Measurements from ENCODE around the gene TRPM3. TPM values are rescaled to one million over a fixed set of nuclear protein-coding genes. Genes with fewer than 3 reads are reported as not detected.
A peak's percentile ranks its signal among the peaks of the same experiment; 100 is the strongest.

Gene TRPM3
- total and polyA plus RNA-seq, 9 of the 15 experiments (the other 6 are each of a cell fraction or from before 2014, with no cell fraction given): 0.04 TPM; not detected in 8

DNA sequence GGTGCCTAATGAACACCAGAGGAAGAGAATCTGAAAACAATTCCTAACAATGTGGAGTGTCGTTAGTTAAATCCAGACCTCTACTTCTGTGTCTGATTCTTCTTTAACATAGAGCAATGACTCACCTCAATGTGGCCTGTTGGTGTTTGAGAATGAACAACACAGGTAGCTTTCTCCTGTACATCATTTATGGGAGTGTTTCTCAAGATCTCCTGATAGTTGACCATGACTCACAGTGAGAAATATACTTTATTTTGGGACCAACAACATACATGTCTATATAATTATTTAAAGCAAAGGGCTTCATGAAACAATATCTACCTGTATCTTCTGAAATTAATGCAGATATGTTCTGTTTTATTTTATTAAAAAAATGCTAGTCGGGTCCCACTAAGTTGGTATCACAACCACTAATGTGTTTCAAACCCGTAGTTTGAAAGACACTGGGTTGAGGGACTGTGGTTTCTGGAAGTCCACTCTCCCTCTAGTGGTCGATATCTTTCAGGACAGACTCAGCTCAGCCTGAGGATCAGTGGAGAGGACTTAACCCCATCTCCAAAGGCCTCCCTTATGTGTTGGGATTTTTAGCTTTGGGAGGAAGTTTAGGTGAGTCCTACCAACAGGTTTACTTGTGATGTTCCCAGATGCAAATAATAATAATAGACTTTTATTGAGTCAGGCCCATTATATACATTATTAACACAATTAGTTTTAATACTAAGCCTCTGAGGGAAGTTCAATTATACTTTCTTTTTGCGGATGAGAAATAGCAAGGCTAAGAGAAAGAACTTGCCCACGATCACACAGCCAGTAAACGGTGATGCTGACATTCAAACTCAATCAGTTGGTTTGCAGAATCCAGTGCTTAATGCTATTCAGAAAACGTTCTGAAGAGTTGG is 636.9 kb downstream of the TRPM3 start (continued):
- peak; percentile 34; the same call in 1 of the 2 replicates for TF ChIP-seq ZNF592 (IDR thresholded peaks at IDR 0.05)
- no peak for TF ChIP-seq YBX1 (IDR thresholded peaks at IDR 0.05)
- TF ChIP-seq HDAC3 (IDR thresholded peaks at IDR 0.05; ENCODE audit: borderline replicate concordance, partially characterized antibody): peak; percentile 14
- no peak for TF ChIP-seq ZNF24 (IDR thresholded peaks at IDR 0.05)
- no peak for TF ChIP-seq SLC30A9 (CRISPR knock-in tag; IDR thresholded peaks at IDR 0.05)
- no peak for TF ChIP-seq TRIM28 (IDR thresholded peaks at IDR 0.05)
- TF ChIP-seq PHF20 (IDR thresholded peaks at IDR 0.05; ENCODE audit: partially characterized antibody): no peak
- TF ChIP-seq ZNF282 (CRISPR knock-in tag; IDR thresholded peaks at IDR 0.05): no peak
- TF ChIP-seq, protein P1, sequence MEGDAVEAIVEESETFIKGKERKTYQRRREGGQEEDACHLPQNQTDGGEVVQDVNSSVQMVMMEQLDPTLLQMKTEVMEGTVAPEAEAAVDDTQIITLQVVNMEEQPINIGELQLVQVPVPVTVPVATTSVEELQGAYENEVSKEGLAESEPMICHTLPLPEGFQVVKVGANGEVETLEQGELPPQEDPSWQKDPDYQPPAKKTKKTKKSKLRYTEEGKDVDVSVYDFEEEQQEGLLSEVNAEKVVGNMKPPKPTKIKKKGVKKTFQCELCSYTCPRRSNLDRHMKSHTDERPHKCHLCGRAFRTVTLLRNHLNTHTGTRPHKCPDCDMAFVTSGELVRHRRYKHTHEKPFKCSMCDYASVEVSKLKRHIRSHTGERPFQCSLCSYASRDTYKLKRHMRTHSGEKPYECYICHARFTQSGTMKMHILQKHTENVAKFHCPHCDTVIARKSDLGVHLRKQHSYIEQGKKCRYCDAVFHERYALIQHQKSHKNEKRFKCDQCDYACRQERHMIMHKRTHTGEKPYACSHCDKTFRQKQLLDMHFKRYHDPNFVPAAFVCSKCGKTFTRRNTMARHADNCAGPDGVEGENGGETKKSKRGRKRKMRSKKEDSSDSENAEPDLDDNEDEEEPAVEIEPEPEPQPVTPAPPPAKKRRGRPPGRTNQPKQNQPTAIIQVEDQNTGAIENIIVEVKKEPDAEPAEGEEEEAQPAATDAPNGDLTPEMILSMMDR (IDR thresholded peaks at IDR 0.05 in 2 of 3, conservative IDR thresholded peaks at IDR 0.05 in 1 of 3; ENCODE audit: insufficient read depth in 2 of 3, low read depth in 1 of 3, low read length in 3 of 3): peak; percentile 66 to 80 (median 72)
- TF ChIP-seq KLF16 (IDR thresholded peaks at IDR 0.05): no peak
- TF ChIP-seq EHMT2 (IDR thresholded peaks at IDR 0.05): no peak
- TF ChIP-seq, protein P2, sequence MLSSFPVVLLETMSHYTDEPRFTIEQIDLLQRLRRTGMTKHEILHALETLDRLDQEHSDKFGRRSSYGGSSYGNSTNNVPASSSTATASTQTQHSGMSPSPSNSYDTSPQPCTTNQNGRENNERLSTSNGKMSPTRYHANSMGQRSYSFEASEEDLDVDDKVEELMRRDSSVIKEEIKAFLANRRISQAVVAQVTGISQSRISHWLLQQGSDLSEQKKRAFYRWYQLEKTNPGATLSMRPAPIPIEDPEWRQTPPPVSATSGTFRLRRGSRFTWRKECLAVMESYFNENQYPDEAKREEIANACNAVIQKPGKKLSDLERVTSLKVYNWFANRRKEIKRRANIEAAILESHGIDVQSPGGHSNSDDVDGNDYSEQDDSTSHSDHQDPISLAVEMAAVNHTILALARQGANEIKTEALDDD (IDR thresholded peaks at IDR 0.05): no peak
- TF ChIP-seq MTA3 (IDR thresholded peaks at IDR 0.05; ENCODE audit: borderline replicate concordance): no peak
- TF ChIP-seq ZNF121 (CRISPR knock-in tag; conservative IDR thresholded peaks at IDR 0.05): no peak
- TF ChIP-seq IRF2 (CRISPR knock-in tag; IDR thresholded peaks at IDR 0.05): no peak
- TF ChIP-seq SMC3 (conservative IDR thresholded peaks at IDR 0.05; ENCODE audit: insufficient read depth, low read depth, low read length): peak; percentile 41; the same call in 1 of the 2 replicates
- no peak for TF ChIP-seq E2F6 (IDR thresholded peaks at IDR 0.05; ENCODE audit: borderline replicate concordance in 1 of 2, extremely low read depth in 1 of 2, insufficient read depth in 1 of 2, insufficient read length in 1 of 2, low read depth in 1 of 2, low read length in 1 of 2, poor library complexity in 1 of 2, severe bottlenecking in 1 of 2)

Data from K562 (cell line).